Cerebellar cortex (tissue), 1 donor: ENCODE data around the gene PANX2.
"Not testable (repeated sequence)": the region's sequence is repeated elsewhere in the genome, so short reads cannot be mapped to it uniquely, and the experiment has no call there.

Experiments used
- DNase-seq: peaks from one replicate; pipeline ENCODE4 v3.0.0-alpha.2; 2015; ENCODE audit warnings: low spot score

PANX2 gene

GRCh38 chr22:50148166-50148500 lies 22.4 kb upstream of the PANX2 start:
- DNase-seq: no peak

GRCh38 chr22:50148991-50149721 lies 21.4 kb upstream of the PANX2 start:
- DNase-seq: peak; percentile 97

DNA sequence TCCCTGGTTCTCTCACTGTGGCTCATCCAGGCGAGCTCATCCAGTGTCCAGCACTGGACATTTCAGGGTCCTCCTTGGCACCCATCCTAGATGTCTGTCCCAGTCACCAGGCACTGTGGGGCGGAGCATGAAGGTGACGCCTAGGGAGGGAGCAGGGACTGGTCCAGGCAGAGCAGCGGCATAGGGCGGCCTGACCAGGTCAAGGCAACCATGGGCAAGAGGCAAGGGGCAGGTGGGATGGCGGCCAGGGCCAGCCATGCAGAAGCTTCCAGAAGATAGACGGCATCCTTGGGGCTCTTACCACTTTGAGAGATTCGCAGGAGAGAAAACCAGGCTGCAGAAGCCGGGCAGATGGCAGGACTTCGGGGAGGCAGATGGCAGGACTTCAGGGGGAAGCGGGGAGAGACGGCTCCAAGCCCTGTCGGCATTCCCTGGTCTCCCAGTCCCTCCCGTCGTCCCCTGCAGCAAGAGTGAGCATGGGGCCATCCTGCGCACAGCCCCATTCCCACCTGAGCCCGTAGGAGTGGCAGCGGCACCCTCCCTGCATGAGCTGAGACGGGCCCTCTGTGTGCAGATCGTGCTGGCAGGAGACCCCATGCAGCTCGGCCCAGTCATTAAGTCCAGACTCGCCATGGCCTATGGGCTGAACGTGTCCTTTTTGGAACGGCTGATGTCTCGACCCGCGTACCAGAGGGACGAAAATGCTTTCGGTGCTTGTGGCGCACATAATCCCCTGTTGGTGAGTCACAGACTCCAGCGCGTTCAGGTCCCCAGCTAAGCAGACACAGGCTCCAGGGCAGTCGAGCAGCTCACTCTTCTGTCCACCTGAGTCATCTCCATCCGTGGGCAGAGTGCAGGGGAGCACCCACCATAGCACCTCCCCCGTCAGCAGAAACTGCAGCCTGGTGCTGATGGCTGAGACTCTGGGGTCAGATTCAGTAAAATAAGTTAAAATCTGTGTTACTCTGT lies 20.1 kb upstream of the PANX2 start:
- DNase-seq: peak; percentile 83

DNA sequence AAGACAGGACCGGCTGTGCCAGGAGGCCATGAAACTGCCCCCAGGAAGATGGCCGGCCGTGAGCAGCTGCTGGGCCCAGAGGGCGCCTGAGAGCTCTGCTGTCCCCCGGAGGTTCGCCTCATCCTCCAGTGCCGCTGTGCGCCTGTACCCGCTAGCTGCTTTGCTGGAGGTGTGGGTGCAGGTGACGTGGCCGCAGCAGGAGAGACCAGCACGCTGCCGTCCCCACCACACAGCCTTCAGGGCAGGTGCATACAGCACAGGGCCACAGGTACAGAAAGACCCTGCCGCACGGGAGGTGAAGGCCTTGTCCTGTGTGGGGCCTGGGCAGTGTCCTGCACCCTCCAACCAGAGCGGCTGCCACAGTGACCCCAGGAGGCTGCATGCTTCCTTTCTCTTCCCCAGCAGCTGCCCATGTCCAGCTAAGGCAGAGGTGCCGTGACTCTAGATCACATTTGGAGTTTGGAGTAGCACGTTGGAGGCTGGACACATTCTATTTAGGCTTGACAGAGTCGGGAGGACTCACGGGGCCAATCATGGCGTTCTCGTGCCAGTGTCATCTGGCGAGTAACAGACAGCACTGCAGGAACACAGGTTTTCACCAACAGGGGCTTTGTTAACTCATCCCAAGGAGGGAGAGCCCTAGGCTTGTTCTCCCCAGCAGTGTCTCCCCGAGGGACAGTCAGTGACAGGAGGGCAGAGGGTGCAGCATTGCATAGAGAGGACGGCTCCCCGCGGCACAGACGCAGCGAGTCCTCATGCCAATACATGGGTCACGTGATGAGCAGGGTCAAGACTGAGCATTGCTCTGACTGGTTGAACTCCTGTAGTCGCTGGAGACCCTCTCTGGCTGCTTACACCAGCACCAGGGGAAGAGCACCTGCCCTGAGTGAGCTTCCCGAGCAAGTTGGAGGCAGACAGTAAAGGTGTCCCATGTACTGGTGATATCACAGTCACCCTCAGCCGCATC lies 18.7 kb upstream of the PANX2 start:
- no peak for DNase-seq

DNA sequence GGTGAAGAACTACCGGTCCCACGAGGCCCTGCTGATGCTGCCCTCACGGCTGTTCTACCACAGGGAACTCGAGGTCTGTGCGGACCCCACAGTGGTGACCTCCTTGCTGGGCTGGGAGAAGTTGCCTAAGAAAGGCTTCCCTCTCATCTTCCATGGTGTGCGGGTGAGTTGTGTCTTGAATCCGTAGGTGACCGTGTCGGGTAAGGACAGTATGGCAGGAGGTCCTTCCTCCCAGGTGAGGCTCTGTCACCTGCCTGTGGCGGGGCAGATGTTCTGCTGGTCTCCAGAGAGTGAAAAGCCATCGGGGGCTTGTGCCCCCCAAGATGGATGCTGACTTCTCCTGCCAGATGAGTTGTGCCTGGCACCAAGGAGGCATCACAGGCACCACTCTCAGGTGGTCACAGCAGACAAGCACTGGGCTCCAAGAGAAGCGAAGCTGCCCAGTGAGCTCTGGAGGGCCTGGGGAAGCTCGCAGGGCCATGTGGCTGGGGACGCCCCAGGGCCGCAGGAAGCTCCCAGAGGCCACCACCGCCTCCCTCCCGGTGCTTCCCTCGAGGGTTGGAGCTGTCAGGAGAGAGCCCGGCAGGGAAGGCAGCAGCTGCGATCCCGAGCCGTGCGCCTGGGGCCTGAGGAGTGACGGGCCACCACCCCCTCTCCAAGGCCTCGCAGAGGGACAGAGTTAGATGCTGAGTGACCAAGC lies 17.3 kb upstream of the PANX2 start:
- DNase-seq: no peak

DNA sequence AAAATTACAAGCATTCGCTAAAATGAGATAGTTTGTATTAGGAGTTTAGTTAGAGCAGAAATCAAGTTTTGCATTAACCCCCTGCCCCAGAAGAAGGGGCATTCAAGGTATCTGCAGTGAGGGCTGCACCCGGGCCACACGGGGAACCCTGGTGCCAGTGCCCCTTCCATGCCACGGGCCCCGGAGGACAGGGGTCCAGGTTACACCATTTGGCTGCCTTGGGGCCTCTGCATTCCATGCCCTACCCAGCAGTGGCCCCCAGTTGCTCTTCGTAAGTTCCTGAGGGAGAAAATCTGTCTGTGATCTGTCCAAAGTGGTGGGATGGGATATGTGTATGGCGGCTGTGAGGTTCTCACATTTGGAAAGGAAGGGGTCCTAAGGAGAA lies 16.8 kb upstream of the PANX2 start:
- no peak for DNase-seq

- DNase-seq: peak; percentile 91
Measured at GRCh38 chr22:50157709-50158375, 12.7 kb upstream of the PANX2 start.

- DNase-seq: no peak
Measured at GRCh38 chr22:50160947-50161346, 9.6 kb upstream of the PANX2 start.

DNA sequence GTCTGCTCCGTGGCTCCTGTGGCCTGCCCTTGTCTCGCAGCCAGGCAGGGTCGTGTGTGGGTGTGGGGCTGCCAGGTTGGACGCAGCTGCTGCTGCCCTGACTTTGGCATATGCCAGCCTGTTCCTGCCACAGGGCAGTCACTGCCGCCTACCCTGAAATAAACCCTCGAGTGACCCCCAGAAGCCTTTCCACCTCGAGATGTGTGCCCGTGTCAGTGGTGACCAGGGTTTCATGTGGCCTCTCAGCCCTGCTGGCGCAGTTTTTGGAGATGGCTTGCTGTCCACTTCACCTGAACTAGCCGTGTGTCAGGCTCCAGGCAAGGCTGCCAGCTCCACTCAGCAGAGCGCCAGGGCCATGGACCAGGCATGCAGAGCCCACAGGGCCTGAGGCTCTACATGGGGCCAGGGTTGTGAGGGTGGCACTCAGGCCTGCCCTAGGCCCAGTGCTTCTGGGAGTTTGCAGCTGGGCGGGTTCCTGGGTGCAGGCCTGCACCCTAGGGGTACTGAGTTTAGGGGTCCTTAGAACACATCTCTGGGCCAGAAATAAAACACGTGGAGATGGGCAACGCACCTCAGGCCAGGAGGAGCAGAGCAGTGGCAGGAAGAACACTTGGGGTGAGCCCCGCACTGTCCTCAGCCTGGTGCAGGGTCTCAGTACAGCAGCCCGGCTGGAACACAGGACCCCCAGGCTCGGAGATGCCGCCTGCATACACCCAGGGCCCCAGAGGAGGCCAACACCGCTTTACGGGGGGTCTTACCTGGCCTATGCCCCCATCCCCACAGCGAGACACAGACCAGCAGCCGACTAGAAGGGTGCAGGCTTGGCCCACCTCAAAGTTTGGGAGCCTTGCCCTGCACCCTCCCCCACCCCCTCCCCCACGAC lies 8.8 kb upstream of the PANX2 start:
- no peak for DNase-seq

- no peak for DNase-seq
Measured at GRCh38 chr22:50162391-50162956, 8.1 kb upstream of the PANX2 start.

- no peak for DNase-seq
Measured at GRCh38 chr22:50165436-50166123, 5.0 kb upstream of the PANX2 start.

- no peak for DNase-seq
Measured at GRCh38 chr22:50167689-50168489, 2.6 kb upstream of the PANX2 start.

DNA sequence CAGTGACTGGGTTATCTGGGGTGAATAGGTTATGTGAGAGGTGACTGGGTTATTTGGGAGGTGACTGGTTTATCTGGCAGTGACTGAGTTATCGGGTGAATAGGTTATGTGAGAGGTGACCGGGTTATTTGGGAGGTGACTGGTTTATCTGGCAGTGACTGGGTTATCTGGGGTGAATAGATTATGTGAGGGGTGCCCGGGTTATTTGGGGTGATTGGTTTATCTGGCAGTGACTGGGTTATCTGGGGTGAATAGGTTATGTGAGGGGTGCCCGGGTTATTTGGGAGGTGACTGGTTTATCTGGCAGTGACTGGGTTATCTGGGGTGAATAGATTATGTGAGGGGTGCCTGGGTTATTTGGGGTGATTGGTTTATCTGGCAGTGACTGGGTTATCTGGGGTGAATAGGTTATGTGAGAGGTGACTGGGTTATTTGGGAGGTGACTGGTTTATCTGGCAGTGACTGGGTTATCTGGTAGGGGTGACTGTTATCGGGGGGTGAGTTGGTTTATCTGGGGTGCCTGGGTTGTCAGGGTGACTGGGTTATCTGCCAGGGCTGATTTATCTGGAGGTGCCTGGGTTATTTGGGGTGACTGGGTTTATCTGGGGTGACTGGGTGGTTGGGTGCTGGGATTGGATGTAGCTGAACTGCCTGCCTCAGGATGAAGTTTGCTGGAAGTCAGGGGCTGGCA lies 1.9 kb upstream of the PANX2 start:
- not testable (repeated sequence) for DNase-seq

GRCh38 chr22:50169181-50169759 lies 1.3 kb upstream of the PANX2 start:
- no peak for DNase-seq

GRCh38 chr22:50169774-50170341 lies 673 bp upstream of the PANX2 start:
- DNase-seq: no peak

DNA sequence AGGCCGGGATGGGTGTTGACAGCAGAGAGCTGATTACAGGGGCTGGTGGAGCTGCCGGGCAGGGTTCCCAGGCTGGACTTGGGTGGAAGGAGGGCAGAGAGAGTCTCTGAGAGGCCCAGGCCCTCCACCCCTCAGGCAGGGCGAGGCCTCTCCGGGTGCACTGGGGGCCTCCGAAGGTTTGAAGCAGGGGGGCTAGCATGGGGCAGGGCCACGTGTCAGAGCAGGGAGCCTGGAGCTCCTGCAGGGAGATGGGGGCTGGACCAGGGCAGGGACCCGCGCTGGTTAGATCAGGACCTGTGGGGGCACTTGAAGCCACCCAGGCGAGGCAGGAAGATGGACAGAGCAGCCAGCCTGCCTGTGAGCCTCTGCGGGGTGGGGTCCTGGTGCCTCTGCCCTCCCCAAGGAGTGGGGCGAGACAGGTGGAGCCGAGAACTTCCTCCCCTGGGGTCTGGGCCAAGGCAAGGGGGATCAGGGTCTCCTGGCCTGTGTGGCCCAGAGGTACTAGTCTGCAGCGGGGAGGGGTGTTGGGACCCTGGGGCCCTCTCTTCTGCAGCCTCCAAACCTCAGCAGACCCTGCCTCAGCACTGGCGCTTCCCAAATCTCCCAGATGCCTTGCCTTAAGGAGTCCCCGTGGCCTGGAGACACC lies 911 bp downstream of the PANX2 start:
- DNase-seq: no peak
